ENCODE data around the gene IFITM10. TPM values are rescaled to one million over a fixed set of nuclear protein-coding genes. Genes with fewer than 3 reads are reported as not detected.

IFITM10 gene
- total and polyA plus RNA-seq, 2 donors (not counting 1 experiment from before 2014, with no cell fraction given) = 0.09 to 1.7 TPM

GRCh38 chr11:1766719-1767398 lies 16.5 kb upstream of the IFITM10 start:
- ChIA-PET POLR2A (no interaction called here), CTCF (interaction anchor here (1.2 kb wide), 1 partner anchor 66 kb away, joined by 5 read pairs; no protein-coding TSS in a partner anchor)
- intact Hi-C loops (cut with micrococcal nuclease) = loop anchor here (10.0 kb wide), 1 partner anchor 78 kb away; no protein-coding TSS in a partner anchor
- Mint-ChIP-seq H3K27me3 (peaks cover 17% of the 10 kb centered on the region), H3K4me1 (peaks cover 14% of the 10 kb centered on the region), H3K9me3 (ENCODE audit: insufficient read depth) (no peaks in the 10 kb centered on the region), H3K4me3 (no peak overlapping the region), H3K27ac (no peak overlapping the region)
- H3K9me3 ChIP-seq (ENCODE audit: control extremely low read depth in 1 of 3, control insufficient read depth in 2 of 3, insufficient read depth in 1 of 3, low read length in 2 of 3) = no peaks in the 10 kb centered on the region
- ATAC-seq (ENCODE audit: low read depth) (no peak), DNase-seq (no peak)
- H3K36me3 ChIP-seq (replicated peaks in 1 of 2; ENCODE audit: control extremely low read depth in 1 of 2, control insufficient read depth in 1 of 2, extremely low read depth in 1 of 2, insufficient read depth in 2 of 2, low read length in 1 of 2) = no peaks in the 10 kb centered on the region
- TF ChIP-seq EZH2 (IDR thresholded peaks at IDR 0.05; ENCODE audit: borderline replicate concordance, insufficient read depth, low read depth, low read length, poor library complexity, severe bottlenecking) (no peak), CTCF (IDR thresholded peaks at IDR 0.05) (no peak)
- peaks cover 13% of the 10 kb centered on the region for H4K20me1 ChIP-seq (ENCODE audit: control insufficient read depth, insufficient read depth, low read length, poor library complexity, severe bottlenecking)
- H3K4me1 ChIP-seq (ENCODE audit: control insufficient read depth in 2 of 2, insufficient read depth in 2 of 2, low read length in 2 of 2) = peaks cover 13 to 22% of the 10 kb centered on the region in 2 donors
- 93% methylated on average over 22 of the region's 22 CpGs for WGBS (ENCODE audit: insufficient coverage)
- H3K79me2 ChIP-seq (ENCODE audit: control insufficient read depth, insufficient read depth, low read length) = peaks cover 19% of the 10 kb centered on the region
- H3K27ac ChIP-seq (ENCODE audit: low read length in 2 of 2) = no peak overlapping the region
- H3K4me2 ChIP-seq (replicated peaks; ENCODE audit: low read depth, low read length, poor library complexity, severe bottlenecking) = no peak overlapping the region
- no peak overlapping the region for H3K9ac ChIP-seq (ENCODE audit: low read length)
- H3K27me3 ChIP-seq (replicated peaks in 1 of 4; ENCODE audit: control extremely low read depth in 1 of 4, control insufficient read depth in 3 of 4, insufficient read depth in 4 of 4, low read length in 3 of 4) = peaks cover 0 to 4% (median 0%) of the 10 kb centered on the region in 4 experiments
- no peak overlapping the region for H2AFZ ChIP-seq (ENCODE audit: insufficient read depth, low read depth, low read length, poor library complexity, severe bottlenecking)
- no peak overlapping the region for H3K4me3 ChIP-seq (ENCODE audit: control extremely low read depth in 1 of 5, extremely low read depth in 1 of 5, insufficient read depth in 1 of 5, low read depth in 2 of 5, low read length in 4 of 5)

Data from B cell (primary cell).